ENCODE measurements around the gene NUCB1. TPM values are rescaled to one million over a fixed set of nuclear protein-coding genes. Genes with fewer than 3 reads are reported as not detected.
A peak's percentile ranks its signal among the peaks of the same experiment; 100 is the strongest.

NUCB1 gene
- total and polyA plus RNA-seq, 9 of the 15 experiments (the other 6 are each of a cell fraction or from before 2014, with no cell fraction given), result 3.1 to 153 (median 71.7) TPM

- 0 out of 4 replicates have a peak, but pooled peaks of 1 of the 2 experiments have one; percentile 61 for TF ChIP-seq BCLAF1 (IDR thresholded peaks at IDR 0.05; ENCODE audit: borderline replicate concordance in 1 of 2, control insufficient read depth in 1 of 2, low read depth in 2 of 2, low read length in 1 of 2)
- no peak for TF ChIP-seq RNF2 (IDR thresholded peaks at IDR 0.05)
- TF ChIP-seq BRCA1 (IDR thresholded peaks at IDR 0.05), result no peak
- no peak for TF ChIP-seq BRCA1 (CRISPR knock-in tag; IDR thresholded peaks at IDR 0.05)
- TF ChIP-seq ZBTB7A (IDR thresholded peaks at IDR 0.05; ENCODE audit: borderline replicate concordance, control insufficient read depth, low read depth, low read length), result peak; percentile 53; the same call in 1 of the 2 replicates
These were observed 70.1 kb downstream of the NUCB1 start (continued) for GRCh38 chr19:48970139-48970766.

DNA sequence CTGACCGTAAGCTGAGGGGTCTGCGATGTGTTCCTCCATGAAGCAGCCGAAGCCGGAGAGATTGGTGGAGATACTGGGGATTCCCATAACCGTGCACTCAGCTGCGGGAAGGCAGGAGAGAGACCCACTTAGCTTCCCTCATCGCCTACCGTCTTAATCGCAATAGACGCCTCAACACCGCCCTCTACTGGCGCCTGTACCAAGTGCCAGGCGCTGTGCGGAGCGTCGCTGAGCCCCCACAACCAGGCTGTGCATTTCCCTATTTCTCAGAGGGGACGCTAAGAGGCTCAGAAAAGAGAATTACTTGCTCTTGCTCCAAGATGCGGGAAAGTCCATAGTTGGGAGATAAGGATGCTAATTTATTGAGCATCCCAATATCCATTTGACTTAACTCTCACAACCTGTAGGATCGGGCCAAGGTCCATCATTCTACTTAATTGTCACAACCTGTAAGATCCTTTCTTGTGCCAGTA is 70.8 kb downstream of the NUCB1 start:
- Histone ChIP-seq H3K9me1 (ENCODE audit: control insufficient read depth, insufficient read depth, low read length) (no peaks in the 10 kb centered on the region), H3K9me3 (replicated peaks; ENCODE audit: control insufficient read depth, insufficient read depth, low read depth, low read length) (no peaks in the 10 kb centered on the region), H3K36me3 (ENCODE audit: control insufficient read depth, insufficient read depth, low read length) (peaks cover 67% of the 10 kb centered on the region), H3K27ac (ENCODE audit: extremely low read depth, low read depth, low read length) (peak overlapping the region; percentile 42; the same call in 2 of the 3 replicates), H3K4me2 (ENCODE audit: insufficient read depth, low read length) (peak overlapping the region; percentile 47; the same call in 1 of the 2 replicates), H3K9ac (ENCODE audit: insufficient read depth in 1 of 2, low read depth in 2 of 2, low read length in 2 of 2) (peak overlapping the region in 1 of 2 experiments; percentile 27; a peak in 3 of 4 replicates), H2AFZ (ENCODE audit: low read depth, low read length) (0 out of 2 replicates have a peak overlapping the region, but pooled peaks have one; percentile 7), H4K20me1 (replicated peaks; ENCODE audit: control insufficient read depth, insufficient read depth, low read length) (peaks cover 13% of the 10 kb centered on the region), H3K79me2 (ENCODE audit: control insufficient read depth, insufficient read depth, low read length) (peaks cover 18% of the 10 kb centered on the region), H3K4me3 (no peak overlapping the region), H3K4me1 (replicated peaks in 1 of 2; ENCODE audit: control insufficient read depth in 2 of 2, insufficient read depth in 2 of 2, low read length in 2 of 2) (peaks cover 26 to 34% of the 10 kb centered on the region in 2 experiments), H3K27me3 (ENCODE audit: control insufficient read depth in 2 of 2, insufficient read depth in 2 of 2, low read length in 2 of 2) (no peaks in the 10 kb centered on the region)
- DNase-seq (ENCODE audit: extremely low read depth in 1 of 4, low spot score in 3 of 4) (peak; percentile 75 to 93 (median 80)), FAIRE-seq (peak; percentile 87), ATAC-seq (peak; percentile 66)
- WGBS (ENCODE audit: insufficient coverage, low coverage, missing lambda C conversion rate), result 11% methylated on average over 19 of the region's 19 CpGs
- POLR2A ChIA-PET, result interaction anchor here (0.6 to 14.5 kb wide), 16 partner anchors 9 to 183 kb away, joined by 3 to 439 read pairs (median 4); partner anchors contain the start of genes BAX, BCAT2, GYS1 and NUCB1
- CTCF ChIA-PET (ENCODE audit: low intra/inter-chr PET ratio), result interaction anchor here (0.5 to 3.2 kb wide), 5 partner anchors 72 to 183 kb away, joined by 3 to 36 read pairs (median 3); no protein-coding TSS in a partner anchor
- in situ Hi-C loops (cut with MboI) (loop anchor here (5.0 to 10.0 kb wide), 2 partner anchors 179 to 326 kb away; partner anchors contain the start of gene CA11), intact Hi-C loops (cut with micrococcal nuclease) (loop anchor here (1.0 to 2.0 kb wide), 2 partner anchors 129 to 176 kb away; no protein-coding TSS in a partner anchor)
- BruUV-seq (replicated peaks), result no TSS peak
- TF ChIP-seq CREM (IDR thresholded peaks at IDR 0.05; ENCODE audit: low read depth), result peak; percentile 38; the same call in 1 of the 2 replicates
- peak; percentile 38; the same call in 1 of the 2 replicates for TF ChIP-seq JUND (IDR thresholded peaks at IDR 0.05; ENCODE audit: borderline replicate concordance, low read depth, low read length)
- TF ChIP-seq JUND (tag; IDR thresholded peaks at IDR 0.05; ENCODE audit: borderline replicate concordance, low read depth, low read length), result peak; percentile 22; the same call in 1 of the 3 replicates
- TF ChIP-seq CAMTA2 (CRISPR knock-in tag; conservative IDR thresholded peaks at IDR 0.05), result no peak
- TF ChIP-seq CXXC5 (CRISPR knock-in tag; IDR thresholded peaks at IDR 0.05), result peak; percentile 45; the same call in 1 of the 2 replicates
- TF ChIP-seq, protein P1, sequence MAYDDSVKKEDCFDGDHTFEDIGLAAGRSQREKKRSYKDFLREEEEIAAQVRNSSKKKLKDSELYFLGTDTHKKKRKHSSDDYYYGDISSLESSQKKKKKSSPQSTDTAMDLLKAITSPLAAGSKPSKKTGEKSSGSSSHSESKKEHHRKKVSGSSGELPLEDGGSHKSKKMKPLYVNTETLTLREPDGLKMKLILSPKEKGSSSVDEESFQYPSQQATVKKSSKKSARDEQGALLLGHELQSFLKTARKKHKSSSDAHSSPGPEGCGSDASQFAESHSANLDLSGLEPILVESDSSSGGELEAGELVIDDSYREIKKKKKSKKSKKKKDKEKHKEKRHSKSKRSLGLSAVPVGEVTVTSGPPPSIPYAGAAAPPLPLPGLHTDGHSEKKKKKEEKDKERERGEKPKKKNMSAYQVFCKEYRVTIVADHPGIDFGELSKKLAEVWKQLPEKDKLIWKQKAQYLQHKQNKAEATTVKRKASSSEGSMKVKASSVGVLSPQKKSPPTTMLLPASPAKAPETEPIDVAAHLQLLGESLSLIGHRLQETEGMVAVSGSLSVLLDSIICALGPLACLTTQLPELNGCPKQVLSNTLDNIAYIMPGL (CRISPR knock-in tag; IDR thresholded peaks at IDR 0.05), result peak; percentile 70; the same call in 1 of the 2 replicates
- TF ChIP-seq MYNN (IDR thresholded peaks at IDR 0.05), result peak; percentile 35; the same call in 1 of the 2 replicates
- TF ChIP-seq MYNN (CRISPR knock-in tag; IDR thresholded peaks at IDR 0.05), result no peak
- TF ChIP-seq NR2F6 (CRISPR knock-in tag; IDR thresholded peaks at IDR 0.05), result no peak
- peak; percentile 60; the same call in 1 of the 2 replicates for TF ChIP-seq CC2D1A (IDR thresholded peaks at IDR 0.05)
- 0 out of 2 replicates have a peak, but pooled peaks have one; percentile 36 for TF ChIP-seq SMAD4 (CRISPR knock-in tag; conservative IDR thresholded peaks at IDR 0.05)
